Panc1 (cell line): ENCODE results near the gene CMIP. TPM values are rescaled to one million over a fixed set of nuclear protein-coding genes. Genes with fewer than 3 reads are reported as not detected.

ENCODE experiments used
- ATAC-seq: fragments of 200-7000 bp; cut with Tn5 transposase; 2 replicates; pipeline ENCODE4 v1.9.1; 2020; ENCODE audit warnings: mild to moderate bottlenecking, moderate library complexity
- BruUV-seq: library from RNA; stranded (reverse); fragments of 400-500 nt; replicated peaks from 2 replicates; lab custom pipeline; 2021; lab: Mats Ljungman, UMichigan
- CTCF ChIA-PET: fragments of 300-600 bp; sonication (Branson Sonifier 250); formaldehyde crosslinking; loops from one replicate; lab custom pipeline; 2022; ENCODE audit warnings: antibody characterized with exemption; lab: Charles Lee
- POLR2A ChIA-PET: fragments of 300-600 bp; sonication (Branson Sonifier 250); formaldehyde crosslinking; loops from one replicate; lab custom pipeline; 2022; ENCODE audit warnings: antibody characterized with exemption; lab: Charles Lee
- DNase-seq: peaks from one replicate; pipeline ENCODE4 v3.0.0-alpha.2; 2010; ENCODE audit warnings: low read depth, low spot score
- H3K27ac ChIP-seq: 2 replicates; pipeline ENCODE4 v1.5.1; 2011; ENCODE audit warnings: mild to moderate bottlenecking, low read length, inconsistent platforms
- H3K27me3 ChIP-seq: fragments of 200-500 bp; sonication (Bioruptor generic); 2 replicates; pipeline ENCODE4 v1.6.0; 2014; ENCODE audit warnings: low read length, inconsistent platforms; ENCODE audit not compliant: control insufficient read depth, insufficient read depth
- H3K36me3 ChIP-seq: fragments of 200-500 bp; sonication (Bioruptor generic); 2 replicates; pipeline ENCODE4 v1.5.1; 2014; ENCODE audit warnings: inconsistent platforms, mild to moderate bottlenecking, low read length, moderate library complexity; ENCODE audit not compliant: control insufficient read depth, insufficient read depth
- H3K4me1 ChIP-seq: 2 replicates; pipeline ENCODE4 v1.5.1; 2011; ENCODE audit warnings: inconsistent platforms, mild to moderate bottlenecking, low read length, moderate library complexity; ENCODE audit not compliant: control insufficient read depth, insufficient read depth
- H3K4me3 ChIP-seq, 2 experiments: 2 replicates each; pipeline ENCODE4 v1.5.1; 2011 to 2012; ENCODE audit warnings: low read depth in 2 of 2, low read length in 2 of 2, mild to moderate bottlenecking in 2 of 2, inconsistent platforms in 1 of 2, moderate library complexity in 1 of 2
- H3K9me3 ChIP-seq: fragments of 200-500 bp; sonication (Bioruptor generic); 2 replicates; pipeline ENCODE4 v1.5.1; 2014; ENCODE audit warnings: low read depth, mild to moderate bottlenecking, inconsistent platforms, low read length, moderate library complexity; ENCODE audit not compliant: control insufficient read depth, insufficient read depth
- POLR2AphosphoS5 ChIP-seq: IDR thresholded peaks from 2 replicates; pipeline ENCODE4 v1.6.1; 2012; ENCODE audit warnings: mild to moderate bottlenecking, low read depth, low read length, moderate library complexity
- SIN3A ChIP-seq: IDR thresholded peaks from 2 replicates; pipeline ENCODE4 v1.6.1; 2012; ENCODE audit warnings: low read depth, mild to moderate bottlenecking, low read length, moderate library complexity, borderline replicate concordance; ENCODE audit not compliant: insufficient read depth
- TCF7L2 ChIP-seq: IDR thresholded peaks from 2 replicates; pipeline ENCODE4 v1.6.1; 2011; ENCODE audit warnings: mild to moderate bottlenecking, low read depth, low read length, inconsistent platforms
- in situ Hi-C: cut with HindIII; loops from 2 replicates; pipeline ENCODE4 v1.10.0; 2016; ENCODE audit warnings: low sequenced_read_pairs, low pct_unique_long_range_greater_than_20kb
- intact Hi-C: fragments of 100-400 bp; cut with micrococcal nuclease; formaldehyde crosslinking; loops from one replicate; pipeline ENCODE4 v1.10.0; 2022; ENCODE audit not compliant: unreplicated experiment
- total RNA-seq: library from RNA; stranded (reverse); gene quantifications from one replicate; pipeline ENCODE4 v1.2.1, GENCODE V29; 2021; ENCODE audit not compliant: unreplicated experiment
- TF ChIP-seq, protein P1 (sequence below): fragments of 450-650 bp; IDR thresholded peaks from 2 replicates; pipeline ENCODE4 v1.5.1; 2017; ENCODE audit warnings: mild to moderate bottlenecking
- TF ChIP-seq, protein P2 (sequence below), 2 experiments: IDR thresholded peaks; 2 replicates each; pipeline ENCODE4 v1.6.1; 2011 to 2012; ENCODE audit warnings: low read depth in 2 of 2, control low read depth in 1 of 2, low read length in 1 of 2, mild to moderate bottlenecking in 1 of 2, moderate library complexity in 1 of 2; ENCODE audit not compliant: insufficient read depth in 1 of 2

Gene CMIP
- total RNA-seq, 1 experiment from 2014 or later = 49.7 TPM

DNA sequence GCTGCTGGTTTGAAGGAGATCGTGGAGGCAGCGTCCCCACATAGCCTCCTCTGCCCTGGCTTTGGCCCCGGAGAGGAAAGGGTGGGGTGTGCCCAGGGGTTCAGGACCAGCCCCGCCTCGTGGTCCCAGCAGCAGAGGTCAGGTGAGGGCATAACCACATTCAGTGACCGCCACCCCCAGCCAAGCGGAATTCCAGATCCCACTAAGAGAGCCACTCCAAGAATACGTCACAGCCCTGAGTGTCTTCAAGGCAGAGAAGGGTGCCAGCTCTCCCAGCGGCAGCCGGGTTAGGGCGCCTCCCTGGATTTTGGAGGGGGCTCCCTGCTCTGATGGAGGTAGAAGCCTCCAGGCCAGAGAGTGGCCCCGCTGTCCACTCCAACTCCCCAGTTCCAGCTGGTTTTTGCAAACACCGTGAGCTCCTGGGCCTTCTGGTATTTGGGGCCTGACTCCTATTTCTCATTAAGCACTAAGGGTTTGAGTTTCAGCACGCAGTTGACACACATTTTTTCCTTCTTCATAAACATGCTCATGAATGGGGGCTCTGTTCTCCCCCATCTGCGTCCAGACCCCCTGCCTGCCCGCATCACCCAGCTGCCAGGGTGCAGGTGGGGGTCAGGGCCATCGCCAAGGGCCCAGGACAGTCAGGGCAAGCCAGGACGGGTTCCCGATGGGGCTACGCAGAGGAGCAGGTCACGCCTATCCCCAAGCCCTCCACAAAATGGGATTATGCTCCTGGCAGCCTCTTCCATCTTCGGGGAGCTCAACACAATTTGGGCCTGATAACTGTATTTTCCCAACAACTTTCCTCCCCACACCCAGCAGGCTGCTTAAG, 236.1 kb downstream of the CMIP start:
- DNase-seq (no peak), ATAC-seq (no peak)
- ChIA-PET CTCF (no interaction called here), POLR2A (no interaction called here)
- in situ Hi-C loops (no loop called here), intact Hi-C loops (no loop called here)
- no peaks in the 10 kb centered on the region; the same call in 1 of the 2 replicates for H3K36me3 ChIP-seq
- no TSS peak for BruUV-seq
- H3K4me1 ChIP-seq = no peaks in the 10 kb centered on the region
- H3K27me3 ChIP-seq = no peaks in the 10 kb centered on the region
- H3K4me3 ChIP-seq = no peak overlapping the region
- no peaks in the 10 kb centered on the region for H3K9me3 ChIP-seq
- TF ChIP-seq TCF7L2 (no peak), POLR2AphosphoS5 (no peak)
- TF ChIP-seq, protein P1, sequence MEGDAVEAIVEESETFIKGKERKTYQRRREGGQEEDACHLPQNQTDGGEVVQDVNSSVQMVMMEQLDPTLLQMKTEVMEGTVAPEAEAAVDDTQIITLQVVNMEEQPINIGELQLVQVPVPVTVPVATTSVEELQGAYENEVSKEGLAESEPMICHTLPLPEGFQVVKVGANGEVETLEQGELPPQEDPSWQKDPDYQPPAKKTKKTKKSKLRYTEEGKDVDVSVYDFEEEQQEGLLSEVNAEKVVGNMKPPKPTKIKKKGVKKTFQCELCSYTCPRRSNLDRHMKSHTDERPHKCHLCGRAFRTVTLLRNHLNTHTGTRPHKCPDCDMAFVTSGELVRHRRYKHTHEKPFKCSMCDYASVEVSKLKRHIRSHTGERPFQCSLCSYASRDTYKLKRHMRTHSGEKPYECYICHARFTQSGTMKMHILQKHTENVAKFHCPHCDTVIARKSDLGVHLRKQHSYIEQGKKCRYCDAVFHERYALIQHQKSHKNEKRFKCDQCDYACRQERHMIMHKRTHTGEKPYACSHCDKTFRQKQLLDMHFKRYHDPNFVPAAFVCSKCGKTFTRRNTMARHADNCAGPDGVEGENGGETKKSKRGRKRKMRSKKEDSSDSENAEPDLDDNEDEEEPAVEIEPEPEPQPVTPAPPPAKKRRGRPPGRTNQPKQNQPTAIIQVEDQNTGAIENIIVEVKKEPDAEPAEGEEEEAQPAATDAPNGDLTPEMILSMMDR = no peak
- TF ChIP-seq, protein P2, sequence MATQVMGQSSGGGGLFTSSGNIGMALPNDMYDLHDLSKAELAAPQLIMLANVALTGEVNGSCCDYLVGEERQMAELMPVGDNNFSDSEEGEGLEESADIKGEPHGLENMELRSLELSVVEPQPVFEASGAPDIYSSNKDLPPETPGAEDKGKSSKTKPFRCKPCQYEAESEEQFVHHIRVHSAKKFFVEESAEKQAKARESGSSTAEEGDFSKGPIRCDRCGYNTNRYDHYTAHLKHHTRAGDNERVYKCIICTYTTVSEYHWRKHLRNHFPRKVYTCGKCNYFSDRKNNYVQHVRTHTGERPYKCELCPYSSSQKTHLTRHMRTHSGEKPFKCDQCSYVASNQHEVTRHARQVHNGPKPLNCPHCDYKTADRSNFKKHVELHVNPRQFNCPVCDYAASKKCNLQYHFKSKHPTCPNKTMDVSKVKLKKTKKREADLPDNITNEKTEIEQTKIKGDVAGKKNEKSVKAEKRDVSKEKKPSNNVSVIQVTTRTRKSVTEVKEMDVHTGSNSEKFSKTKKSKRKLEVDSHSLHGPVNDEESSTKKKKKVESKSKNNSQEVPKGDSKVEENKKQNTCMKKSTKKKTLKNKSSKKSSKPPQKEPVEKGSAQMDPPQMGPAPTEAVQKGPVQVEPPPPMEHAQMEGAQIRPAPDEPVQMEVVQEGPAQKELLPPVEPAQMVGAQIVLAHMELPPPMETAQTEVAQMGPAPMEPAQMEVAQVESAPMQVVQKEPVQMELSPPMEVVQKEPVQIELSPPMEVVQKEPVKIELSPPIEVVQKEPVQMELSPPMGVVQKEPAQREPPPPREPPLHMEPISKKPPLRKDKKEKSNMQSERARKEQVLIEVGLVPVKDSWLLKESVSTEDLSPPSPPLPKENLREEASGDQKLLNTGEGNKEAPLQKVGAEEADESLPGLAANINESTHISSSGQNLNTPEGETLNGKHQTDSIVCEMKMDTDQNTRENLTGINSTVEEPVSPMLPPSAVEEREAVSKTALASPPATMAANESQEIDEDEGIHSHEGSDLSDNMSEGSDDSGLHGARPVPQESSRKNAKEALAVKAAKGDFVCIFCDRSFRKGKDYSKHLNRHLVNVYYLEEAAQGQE (IDR thresholded peaks at IDR 0.05; ENCODE audit: insufficient read depth in 1 of 2, low read depth in 2 of 2, low read length in 1 of 2) = no peak
- no peak overlapping the region for H3K27ac ChIP-seq

DNA sequence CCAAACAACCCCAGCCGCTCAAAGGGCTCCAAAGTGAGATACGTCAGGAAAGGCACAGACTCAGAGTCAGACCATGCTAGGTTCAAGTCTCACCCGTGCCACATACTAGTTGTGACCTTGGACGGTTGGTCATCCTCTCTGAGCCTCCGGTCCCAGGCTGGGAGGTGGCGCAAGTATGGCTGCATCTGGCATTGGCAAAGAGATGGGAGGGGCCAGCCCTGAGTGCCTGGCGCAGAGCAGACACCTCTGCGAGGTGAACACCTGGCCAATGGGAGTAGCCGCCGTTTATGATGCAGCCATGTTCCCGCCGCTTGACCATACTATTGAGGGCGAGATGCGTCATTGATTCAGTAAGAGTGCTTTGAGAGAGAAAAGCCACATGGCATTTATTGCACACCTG, 236.7 kb downstream of the CMIP start:
- Histone ChIP-seq H3K27me3 (no peaks in the 10 kb centered on the region), H3K9me3 (no peaks in the 10 kb centered on the region), H3K27ac (no peak overlapping the region), H3K4me3 (no peak overlapping the region), H3K36me3 (no peaks in the 10 kb centered on the region; the same call in 1 of the 2 replicates), H3K4me1 (no peaks in the 10 kb centered on the region)
- BruUV-seq = no TSS peak
- no peak for ATAC-seq
- intact Hi-C loops = no loop called here
- in situ Hi-C loops = no loop called here
- DNase-seq = no peak
- ChIA-PET POLR2A (no interaction called here), CTCF (no interaction called here)
- TF ChIP-seq SIN3A (no peak), TCF7L2 (no peak), POLR2AphosphoS5 (no peak)
- TF ChIP-seq, protein P1 = no peak
- TF ChIP-seq, protein P2 (IDR thresholded peaks at IDR 0.05; ENCODE audit: insufficient read depth in 1 of 2, low read depth in 2 of 2, low read length in 1 of 2) = no peak
